GM21381 (cell line): ENCODE data around the gene HIVEP3.

Experiments used
- ATAC-seq: cut with Tn5 transposase; IDR thresholded peaks from one replicate; pipeline ENCODE4 v1.9.1; 2021; ENCODE audit warnings: mild to moderate bottlenecking, moderate library complexity; ENCODE audit not compliant: unreplicated experiment

Gene HIVEP3

DNA sequence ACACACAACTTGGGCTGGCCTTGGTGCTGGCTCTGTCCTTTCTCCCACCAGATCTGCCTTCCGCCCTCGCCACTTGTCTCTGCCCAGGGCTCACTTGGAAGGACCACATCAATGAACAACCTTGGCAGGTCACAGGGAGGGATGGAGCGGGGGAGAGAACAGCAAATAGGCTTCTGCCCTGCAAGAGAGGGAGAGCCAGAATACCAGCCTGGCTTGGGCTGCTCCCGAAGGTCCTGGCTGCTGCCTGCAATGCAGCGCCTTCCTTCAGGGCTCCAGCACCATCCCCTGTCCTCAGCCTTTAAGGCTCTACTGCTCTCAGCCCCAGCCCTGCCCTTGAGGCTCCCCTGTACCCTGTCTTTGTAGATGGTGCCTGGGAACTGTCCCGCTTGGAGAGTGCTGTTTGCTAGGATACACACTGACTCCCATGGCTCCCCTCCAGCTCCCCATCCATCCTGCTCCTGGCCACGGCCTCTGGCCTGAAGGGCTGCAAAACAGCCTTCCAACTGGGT lies 43.8 kb downstream of the HIVEP3 start:
- ATAC-seq: no peak

DNA sequence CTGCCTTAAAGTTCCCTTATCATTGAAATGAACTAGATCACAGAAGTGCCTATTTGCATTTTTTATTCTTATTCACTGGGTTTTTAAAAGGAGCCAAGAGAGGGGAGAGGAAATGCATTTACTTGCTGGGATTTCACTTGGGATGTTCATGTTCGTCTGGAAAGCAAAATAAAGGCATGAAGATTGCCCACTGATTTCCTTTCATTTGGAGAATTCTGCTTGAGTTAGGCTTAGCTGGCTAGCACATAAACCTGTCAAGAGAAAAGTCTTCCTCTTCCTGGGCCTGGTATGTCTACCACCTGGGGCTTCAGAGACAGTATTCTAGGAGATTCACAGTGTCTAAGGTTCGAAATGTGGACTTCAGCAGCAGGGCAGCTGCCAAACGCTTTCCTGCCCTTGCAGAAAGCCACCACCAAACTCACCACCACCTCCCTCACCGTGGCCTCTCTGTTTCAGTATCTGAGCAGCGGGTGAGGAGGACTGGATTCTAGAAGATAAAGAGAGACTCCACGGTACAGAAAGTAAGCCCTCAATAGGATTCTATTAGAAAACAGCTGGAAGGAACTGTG lies 44.5 kb downstream of the HIVEP3 start:
- no peak for ATAC-seq

DNA sequence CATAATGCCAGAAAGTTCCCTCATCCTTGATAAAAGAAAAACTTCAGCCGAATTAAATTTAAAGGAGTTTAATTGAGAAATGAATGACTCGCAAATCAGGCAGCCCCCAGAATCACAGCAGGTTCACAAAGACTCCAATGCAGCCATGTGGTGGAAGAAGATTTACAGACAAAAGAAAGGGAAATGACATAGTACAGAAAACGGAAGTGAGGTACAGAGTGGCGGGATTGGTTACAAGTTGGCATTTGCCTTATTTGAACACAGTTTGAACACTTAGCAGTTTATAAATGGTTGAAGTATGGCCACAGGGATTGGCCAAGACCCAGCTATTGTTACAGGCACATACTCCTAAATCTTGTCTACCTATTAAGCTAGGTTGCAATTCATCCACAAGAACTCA lies 46.6 kb downstream of the HIVEP3 start:
- ATAC-seq: no peak

DNA sequence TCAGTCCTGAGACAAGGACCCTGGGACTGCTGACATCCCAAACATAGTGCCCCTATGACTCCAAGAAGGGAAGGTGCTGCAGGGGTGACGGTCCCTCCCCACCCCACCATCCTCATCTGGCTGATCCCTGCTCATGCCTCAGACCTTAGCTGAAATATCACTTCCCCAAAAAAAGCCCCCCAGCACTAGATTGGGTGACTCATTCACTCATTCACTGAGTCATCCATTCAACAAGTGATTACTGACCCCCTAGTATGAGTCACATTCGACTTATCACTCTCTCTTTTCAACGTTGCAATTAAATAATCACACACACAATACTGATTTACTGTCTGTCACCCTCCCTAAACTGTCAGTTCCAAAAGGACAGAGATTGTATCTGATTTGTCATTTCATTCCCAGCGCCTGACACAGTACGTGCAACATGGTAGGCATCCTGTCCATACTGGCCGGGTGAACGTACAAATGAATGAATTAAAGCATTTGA lies 48.6 kb downstream of the HIVEP3 start:
- ATAC-seq: no peak

DNA sequence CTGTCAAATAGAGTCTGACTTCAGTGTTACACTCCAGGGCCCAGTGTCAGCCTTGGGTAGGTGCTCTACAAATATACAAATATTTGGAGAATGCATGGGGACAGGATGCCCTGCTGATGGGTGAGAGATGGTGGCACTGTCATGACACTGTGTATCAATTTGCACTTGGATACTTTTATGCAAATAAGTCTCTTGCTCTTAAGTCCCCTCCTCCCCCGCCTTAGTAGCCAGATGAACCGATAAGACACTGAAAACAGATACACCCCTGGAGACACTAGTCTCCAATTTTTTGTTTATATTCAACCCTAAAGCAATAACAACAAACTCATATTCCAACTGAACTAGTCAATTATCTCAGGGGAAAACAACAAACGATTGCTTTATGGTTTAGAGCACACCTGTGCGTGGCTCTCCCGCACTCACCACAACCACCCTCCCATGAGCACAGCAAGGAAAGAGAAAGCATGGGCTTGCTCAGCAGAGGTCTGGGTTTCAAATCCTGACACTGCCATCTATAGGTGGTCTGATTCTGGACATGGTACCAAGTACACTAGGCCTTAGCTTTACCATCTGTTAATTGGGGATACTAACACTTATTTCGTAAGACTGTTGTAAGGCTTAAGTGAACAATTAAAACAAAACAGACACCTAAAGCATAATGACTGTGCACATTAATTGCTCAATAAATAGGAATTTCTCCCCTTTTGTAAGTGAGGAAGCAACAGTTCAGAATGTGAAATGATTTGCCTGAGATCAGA lies 50.3 kb downstream of the HIVEP3 start:
- ATAC-seq: no peak

DNA sequence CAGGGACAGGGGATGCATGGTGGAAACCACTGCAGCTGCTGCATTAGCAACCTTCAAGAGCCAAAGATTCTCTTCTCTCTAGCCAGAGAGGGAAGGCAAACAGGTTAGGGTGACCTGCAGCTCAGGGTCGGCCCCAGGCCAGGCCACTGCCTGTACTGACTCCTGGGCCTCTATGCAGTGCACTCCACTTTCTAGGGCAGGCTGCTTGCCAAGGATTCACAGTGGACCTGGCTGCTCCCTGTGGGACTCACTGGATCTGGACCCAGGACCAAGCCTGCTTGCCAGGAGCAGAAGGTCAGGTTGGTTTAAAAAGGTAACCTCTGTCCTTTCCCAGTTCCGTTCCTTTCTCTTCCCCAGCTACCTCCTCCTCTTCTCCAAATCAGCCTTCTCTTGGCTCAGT lies 52.4 kb downstream of the HIVEP3 start:
- no peak for ATAC-seq

DNA sequence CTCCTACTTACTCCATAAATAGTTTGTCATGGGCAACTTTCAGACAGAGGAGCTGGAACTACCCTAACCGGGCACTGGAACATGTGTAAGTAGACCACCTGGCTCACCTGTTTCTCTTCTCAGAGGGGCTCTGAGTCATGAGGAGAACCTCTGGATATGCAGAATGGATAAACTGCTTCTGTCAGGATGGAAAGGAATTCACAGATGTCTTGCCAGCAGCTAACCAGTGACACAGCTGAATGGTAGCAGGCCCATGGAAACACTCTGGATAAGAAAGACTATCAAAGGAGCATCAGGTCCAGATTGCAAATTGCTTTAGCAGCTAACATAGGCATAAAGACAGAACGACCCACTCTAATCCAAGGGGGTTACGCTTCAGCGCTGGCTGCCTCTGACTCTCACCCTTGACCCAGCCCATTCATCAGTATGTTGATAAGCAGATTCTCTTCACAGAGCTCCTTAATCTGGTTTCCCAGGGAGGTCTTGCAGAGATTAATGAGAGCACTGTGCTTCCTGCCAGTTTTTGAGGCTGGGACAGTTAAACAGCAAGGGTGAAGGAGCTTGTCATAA lies 54.2 kb downstream of the HIVEP3 start:
- ATAC-seq: no peak

DNA sequence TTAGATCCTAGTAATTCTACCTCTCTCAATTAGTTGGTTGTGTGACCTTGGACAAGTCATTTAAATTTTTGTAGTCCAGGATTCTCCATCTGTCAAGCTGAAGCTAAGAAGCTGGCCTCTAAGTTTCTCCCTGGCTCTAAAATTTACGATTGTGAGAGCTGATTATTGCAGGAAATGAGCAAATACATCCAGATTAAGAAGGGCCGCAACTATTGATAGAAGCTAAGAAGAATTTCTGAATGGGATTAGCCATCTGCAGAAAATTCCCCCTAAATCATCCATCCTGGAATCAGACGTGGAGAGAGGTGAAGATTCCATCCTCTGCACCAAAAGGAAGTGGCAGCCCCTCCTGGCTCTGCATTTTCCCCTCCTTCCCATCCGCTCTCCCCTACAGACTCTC lies 55.0 kb downstream of the HIVEP3 start:
- ATAC-seq: no peak

DNA sequence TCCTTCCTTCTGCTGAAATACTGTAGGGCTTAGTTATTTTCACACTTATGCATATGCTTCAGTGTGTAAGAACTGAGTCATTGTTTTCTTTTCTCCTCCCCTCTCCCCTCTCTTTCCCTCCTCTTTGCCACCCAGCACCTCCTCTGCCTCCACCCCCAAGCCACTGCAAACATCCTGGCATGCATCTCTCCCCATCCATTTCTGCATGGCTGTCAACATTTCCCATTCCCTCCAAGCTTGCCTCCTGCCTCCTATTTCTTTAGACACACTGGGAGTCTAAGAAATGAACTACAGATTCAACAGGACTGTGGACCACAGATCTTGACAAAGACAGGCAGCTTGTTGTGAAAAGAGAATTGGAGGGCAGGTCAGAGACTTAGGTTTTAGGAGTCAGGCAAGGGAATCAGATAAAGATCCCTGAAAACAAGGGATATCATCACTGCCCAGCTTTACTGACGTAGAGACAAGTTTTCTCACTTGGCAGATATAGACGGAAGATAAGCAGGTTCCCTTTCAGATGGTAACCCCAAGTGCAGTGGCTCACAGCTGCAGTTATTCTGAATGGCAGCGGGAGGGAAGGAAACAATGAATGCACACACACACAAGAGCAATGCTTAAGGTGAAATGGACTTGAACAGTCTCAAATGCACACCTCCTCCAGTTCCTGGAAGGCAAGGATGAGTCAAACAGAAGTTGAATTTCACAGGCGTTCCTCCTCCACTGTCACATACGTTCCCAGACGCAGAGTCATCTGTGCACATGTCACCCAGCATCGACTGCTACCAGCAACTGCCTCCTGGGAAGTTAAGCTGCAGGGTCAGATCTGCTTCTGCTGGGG lies 56.1 kb downstream of the HIVEP3 start:
- no peak for ATAC-seq

DNA sequence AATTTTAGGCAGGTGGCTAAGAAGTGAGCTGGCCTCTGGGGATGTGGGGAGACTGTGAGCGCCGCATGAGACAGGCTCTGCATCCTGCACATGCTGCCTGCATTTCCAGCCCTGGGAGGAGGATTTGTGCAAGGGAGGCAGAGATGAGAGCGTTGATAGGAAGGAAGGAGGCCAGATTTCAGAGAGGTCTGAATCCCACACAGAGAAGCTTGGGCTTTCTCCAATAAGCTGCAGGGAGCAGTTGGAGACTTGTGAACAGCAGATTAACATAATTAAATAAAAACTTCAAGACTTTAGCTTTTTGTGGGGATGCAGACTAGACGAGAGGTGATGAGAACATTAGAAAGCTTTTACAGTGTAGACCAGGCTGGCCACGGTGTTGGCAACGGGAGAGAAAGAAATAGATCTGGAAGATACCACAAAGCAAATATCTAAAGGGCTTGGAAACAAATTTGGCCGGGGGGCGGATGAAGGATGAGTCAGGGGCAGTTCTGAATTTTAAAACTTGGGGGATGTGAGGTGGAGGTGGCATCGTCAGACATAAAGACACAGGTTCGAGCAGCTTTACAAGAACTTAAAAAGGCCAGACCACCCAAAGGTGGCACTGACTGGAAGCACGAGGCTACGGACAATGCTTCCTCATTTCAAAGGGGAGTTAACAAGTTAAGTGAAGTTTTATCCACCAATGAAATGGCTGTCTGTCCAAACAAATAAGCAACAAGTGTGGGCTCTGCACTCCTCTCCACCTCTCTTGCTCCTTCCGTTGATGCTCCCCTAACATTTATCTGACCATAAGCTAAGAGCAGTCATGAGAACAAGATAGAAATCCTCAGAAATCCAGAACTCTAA lies 57.0 kb downstream of the HIVEP3 start:
- no peak for ATAC-seq

DNA sequence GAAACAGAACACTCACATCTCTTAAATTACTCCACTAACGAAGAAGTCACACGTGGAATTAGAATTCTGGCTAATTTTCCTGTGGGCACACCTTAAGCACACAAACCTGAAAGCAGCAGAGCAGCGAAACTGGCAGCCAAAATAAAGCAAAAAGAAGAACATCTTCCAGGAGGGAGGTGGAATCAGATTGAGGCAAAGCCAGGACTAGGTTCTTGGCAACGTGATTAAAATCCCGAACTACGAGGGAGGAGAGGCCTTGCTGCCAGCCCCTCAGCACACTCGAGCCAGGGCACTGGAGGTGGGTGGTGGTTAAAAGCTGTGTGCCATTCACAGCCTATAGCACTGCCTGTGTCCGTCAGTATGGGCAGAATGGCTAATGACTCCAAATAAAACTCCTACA lies 58.0 kb downstream of the HIVEP3 start:
- ATAC-seq: no peak

DNA sequence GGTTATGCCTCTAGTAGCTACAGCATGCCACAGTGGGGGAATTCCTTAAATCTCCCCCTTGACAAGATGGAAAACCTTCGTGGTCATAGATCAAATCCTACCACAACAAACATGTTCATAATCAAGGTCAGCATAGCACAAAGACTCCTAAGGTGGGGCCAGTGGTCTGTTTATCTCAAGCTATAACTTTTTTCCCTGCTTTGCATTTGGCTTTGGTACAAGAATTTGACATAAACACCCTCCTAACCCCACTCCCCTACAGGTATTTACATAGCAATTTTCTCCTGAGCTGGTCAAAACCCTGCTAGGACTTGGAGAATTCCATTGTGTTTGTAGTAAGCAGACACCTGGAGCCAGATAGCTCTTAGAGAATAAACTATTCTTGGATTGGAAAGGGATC lies 58.5 kb downstream of the HIVEP3 start:
- ATAC-seq: no peak

DNA sequence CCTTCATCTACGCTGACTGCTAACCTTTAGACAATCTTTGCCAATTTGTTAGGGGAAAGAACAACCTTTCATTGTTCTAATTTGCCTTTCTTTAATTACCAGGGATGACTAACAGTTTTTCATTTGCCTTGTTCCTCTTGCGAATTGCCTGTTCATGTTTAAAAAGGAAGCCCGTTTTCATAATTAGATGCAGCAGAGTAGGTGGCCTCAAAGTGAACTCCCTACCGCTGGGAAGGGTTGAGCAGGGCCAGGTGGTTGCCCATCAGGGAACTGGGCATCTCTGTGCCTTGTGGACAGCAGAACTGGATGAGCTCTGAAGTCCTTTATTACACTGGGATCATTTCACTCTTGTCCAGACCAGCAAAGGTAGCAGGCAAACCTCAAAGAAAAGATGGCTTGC lies 59.0 kb downstream of the HIVEP3 start:
- no peak for ATAC-seq

DNA sequence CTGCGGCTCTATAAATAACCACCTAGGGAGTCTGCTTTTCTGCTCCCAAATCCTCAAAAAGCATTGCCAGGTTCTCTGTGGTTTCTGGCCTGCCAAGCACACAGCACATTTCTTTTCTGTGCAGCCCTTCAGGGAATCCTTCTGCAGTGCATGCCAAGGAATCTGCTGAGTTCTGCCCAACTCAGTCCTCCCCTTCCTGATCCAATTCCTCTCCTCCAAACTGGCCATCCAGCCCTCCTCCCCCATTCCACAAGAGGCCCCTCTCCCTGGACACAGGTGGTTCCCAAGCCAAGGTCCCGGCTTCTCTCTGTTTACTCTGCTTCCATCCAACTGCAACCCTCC lies 61.8 kb downstream of the HIVEP3 start:
- no peak for ATAC-seq

DNA sequence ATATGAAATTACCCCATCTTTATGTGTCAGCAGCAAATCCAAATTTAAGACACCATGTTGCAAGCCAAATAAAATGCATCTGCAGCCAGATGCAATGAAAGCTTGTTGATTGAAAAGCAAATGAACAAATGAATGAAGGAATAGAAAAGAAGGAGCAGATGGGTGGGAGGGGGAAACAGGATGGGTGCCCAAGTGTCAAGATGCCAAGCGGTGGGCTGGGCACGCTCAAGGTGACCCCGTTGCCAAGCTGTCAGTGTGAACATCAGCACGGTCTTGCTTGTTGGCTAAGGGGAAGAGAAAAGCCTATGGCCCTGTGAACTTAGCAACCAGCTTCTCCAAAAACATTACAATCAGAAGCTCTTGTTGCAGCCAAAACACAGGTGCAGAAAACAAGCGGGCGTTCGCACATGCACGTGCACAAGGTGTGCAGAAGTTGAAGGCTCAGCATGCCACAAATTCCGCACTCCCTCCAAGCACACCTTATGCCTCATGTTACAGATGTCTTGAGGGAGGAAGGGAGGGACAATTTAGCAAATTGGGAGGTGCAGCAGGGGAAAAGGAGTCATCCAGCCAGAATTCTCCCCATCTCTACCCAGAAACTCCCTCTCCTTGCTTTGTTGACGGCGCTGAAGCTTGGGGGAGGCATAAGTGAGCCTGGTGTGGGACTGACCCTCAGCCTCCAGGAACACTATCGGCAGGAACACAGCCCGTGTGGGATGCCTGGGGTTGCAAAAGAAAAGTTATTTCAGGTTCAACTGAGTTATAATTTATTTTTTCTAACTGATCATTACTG lies 62.4 kb downstream of the HIVEP3 start:
- no peak for ATAC-seq

DNA sequence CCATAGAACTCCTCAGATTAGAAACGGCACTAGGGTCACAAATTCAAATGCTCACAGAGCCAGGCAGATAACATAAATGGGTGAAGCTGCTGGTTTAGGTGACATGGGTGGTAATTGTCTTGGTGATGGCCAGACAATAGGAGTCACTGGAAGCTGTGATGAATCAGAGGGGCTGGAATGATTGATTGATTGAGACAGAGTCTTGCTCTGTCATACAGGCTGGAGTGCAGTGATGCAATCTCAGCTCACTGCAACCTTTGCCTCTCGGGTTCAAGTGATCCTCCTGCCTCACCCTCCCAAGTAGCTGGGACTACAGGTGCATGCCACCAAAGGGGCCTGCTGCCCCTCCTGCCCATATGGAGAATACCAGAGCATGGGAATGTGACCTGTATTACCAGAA lies 63.0 kb downstream of the HIVEP3 start:
- ATAC-seq: no peak

DNA sequence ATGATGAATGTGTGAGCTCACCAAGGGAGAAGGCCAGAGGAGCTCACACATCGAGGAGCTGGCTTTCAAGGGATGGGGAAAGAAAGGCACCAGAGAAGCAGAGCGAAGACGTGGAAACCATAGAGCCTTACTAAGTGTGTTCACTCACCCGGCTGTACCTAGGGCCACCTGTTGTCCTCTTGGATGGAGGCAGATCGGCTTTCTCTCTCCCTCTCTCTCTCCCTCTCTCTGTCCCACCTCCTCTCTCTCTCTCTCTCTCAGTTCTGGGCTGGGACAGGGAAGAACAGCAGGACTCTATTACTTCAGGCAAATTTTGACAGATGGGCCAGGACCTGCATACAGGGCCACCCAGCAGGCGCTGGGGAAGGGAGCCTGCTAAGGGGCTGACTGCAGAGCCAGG lies 64.8 kb downstream of the HIVEP3 start:
- ATAC-seq: no peak

DNA sequence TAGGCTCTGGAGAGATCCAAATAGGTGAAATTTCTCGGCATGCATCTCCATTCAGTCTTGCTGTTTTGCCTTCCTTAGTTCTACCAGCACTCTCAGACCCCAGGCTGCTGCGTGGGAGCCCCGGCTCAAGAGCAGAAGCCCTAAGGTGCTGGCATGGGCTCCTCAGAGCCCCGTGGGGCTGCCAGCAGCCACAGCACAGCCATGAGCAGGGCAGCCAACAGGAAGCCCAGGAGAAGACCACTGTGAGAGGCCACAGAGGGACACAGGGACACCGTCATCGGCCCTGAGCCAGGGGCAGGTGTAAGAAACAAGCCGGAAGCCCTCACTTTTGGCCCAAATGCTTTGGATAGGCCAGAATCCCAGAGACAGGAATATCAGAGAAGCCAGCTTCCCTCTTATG lies 66.6 kb downstream of the HIVEP3 start:
- no peak for ATAC-seq

DNA sequence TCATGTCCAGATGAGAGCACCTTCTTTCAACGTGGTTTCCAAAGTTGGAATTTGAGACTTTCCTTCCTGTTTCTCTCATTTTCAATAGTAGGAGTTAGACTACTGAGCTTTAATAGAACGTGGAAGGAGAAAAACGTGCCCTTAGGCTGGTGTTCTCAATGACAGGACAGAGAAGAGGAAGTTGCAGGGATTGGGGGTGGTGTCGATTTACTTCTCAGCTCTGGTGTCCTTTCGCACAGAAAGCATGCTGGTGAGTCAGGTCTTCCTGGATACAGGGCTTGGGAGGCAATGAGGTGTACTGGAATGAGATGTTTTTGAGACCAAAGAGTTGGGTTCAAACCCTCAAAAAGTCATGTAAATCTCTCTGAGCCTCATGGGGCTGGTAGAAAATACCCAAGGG lies 67.1 kb downstream of the HIVEP3 start:
- no peak for ATAC-seq

DNA sequence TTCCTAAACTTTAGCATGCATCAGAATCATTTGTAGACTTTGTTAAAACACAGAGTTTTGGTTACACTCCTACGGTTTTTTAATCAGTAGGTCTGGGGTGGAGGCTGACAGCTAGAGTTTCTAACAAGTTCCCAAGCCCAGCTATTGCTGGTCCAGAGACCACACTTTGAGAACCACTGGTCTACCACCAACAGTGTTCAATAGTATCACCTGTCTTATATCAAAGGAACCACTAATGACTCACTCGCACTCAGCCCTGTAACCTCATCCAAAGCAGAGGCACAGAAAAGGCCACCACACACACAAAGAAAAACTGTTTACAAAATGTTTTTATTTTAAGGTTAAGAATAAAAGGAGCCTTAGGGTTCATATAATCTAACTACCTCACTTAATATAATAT lies 68.7 kb downstream of the HIVEP3 start:
- ATAC-seq: no peak
